ENCODE results near the gene LRRK1.
A peak's percentile ranks its signal among the peaks of the same experiment; 100 is the strongest.

LRRK1 gene

GRCh38 chr15:100889385-100890050 is 29.6 kb upstream of the LRRK1 start:
- H3K4me3 ChIP-seq (ENCODE audit: low read length): no peak overlapping the region
- DNase-seq (ENCODE audit: low read depth, low spot score): peak; percentile 79

- no peak overlapping the region for H3K4me3 ChIP-seq (ENCODE audit: low read length)
- DNase-seq (ENCODE audit: low read depth, low spot score): no peak
These were observed 29.0 kb upstream of the LRRK1 start for GRCh38 chr15:100890051-100890720.

- no peak for DNase-seq (ENCODE audit: low read depth, low spot score)
- H3K4me3 ChIP-seq (ENCODE audit: low read length): no peak overlapping the region
These were observed 28.3 kb upstream of the LRRK1 start for GRCh38 chr15:100890850-100891249.

- no peak for DNase-seq (ENCODE audit: low read depth, low spot score)
- H3K4me3 ChIP-seq (ENCODE audit: low read length): no peak overlapping the region
These were observed 27.7 kb upstream of the LRRK1 start for GRCh38 chr15:100891307-100892012.

GRCh38 chr15:100892013-100892355 is 27.2 kb upstream of the LRRK1 start:
- H3K4me3 ChIP-seq (ENCODE audit: low read length): no peak overlapping the region
- no peak for DNase-seq (ENCODE audit: low read depth, low spot score)

GRCh38 chr15:100893261-100893963 is 25.7 kb upstream of the LRRK1 start:
- no peak for DNase-seq (ENCODE audit: low read depth, low spot score)
- H3K4me3 ChIP-seq (ENCODE audit: low read length): no peak overlapping the region

- no peak for DNase-seq (ENCODE audit: low read depth, low spot score)
- H3K4me3 ChIP-seq (ENCODE audit: low read length): no peak overlapping the region
These were observed 25.2 kb upstream of the LRRK1 start for GRCh38 chr15:100893964-100894295.

- H3K4me3 ChIP-seq (ENCODE audit: low read length): no peak overlapping the region
- no peak for DNase-seq (ENCODE audit: low read depth, low spot score)
These were observed 23.4 kb upstream of the LRRK1 start for GRCh38 chr15:100895721-100896120.

- H3K4me3 ChIP-seq (ENCODE audit: low read length): no peak overlapping the region
- no peak for DNase-seq (ENCODE audit: low read depth, low spot score)
These were observed 21.7 kb upstream of the LRRK1 start for GRCh38 chr15:100897221-100898151.

GRCh38 chr15:100898152-100898490 is 21.0 kb upstream of the LRRK1 start:
- no peak overlapping the region for H3K4me3 ChIP-seq (ENCODE audit: low read length)
- no peak for DNase-seq (ENCODE audit: low read depth, low spot score)

GRCh38 chr15:100898661-100899462 is 20.3 kb upstream of the LRRK1 start:
- no peak for DNase-seq (ENCODE audit: low read depth, low spot score)
- no peak overlapping the region for H3K4me3 ChIP-seq (ENCODE audit: low read length)

GRCh38 chr15:100899601-100900000 is 19.6 kb upstream of the LRRK1 start:
- no peak for DNase-seq (ENCODE audit: low read depth, low spot score)
- H3K4me3 ChIP-seq (ENCODE audit: low read length): no peak overlapping the region

- DNase-seq (ENCODE audit: low read depth, low spot score): no peak
- no peak overlapping the region for H3K4me3 ChIP-seq (ENCODE audit: low read length)
These were observed 18.9 kb upstream of the LRRK1 start for GRCh38 chr15:100900136-100900794.

GRCh38 chr15:100900795-100901169 is 18.4 kb upstream of the LRRK1 start:
- no peak overlapping the region for H3K4me3 ChIP-seq (ENCODE audit: low read length)
- no peak for DNase-seq (ENCODE audit: low read depth, low spot score)

GRCh38 chr15:100901296-100901695 is 17.9 kb upstream of the LRRK1 start:
- H3K4me3 ChIP-seq (ENCODE audit: low read length): no peak overlapping the region
- DNase-seq (ENCODE audit: low read depth, low spot score): no peak

GRCh38 chr15:100901702-100902435 is 17.3 kb upstream of the LRRK1 start:
- no peak overlapping the region for H3K4me3 ChIP-seq (ENCODE audit: low read length)
- DNase-seq (ENCODE audit: low read depth, low spot score): no peak

GRCh38 chr15:100902436-100903167 is 16.6 kb upstream of the LRRK1 start:
- no peak for DNase-seq (ENCODE audit: low read depth, low spot score)
- H3K4me3 ChIP-seq (ENCODE audit: low read length): no peak overlapping the region

Measured in Jurkat, Clone E6-1 (cell line).